SU-DHL-6 (cell line): ENCODE results near the gene ZNF630.

Experiments
- EZH2phosphoT487 ChIP-seq: fragments of 200-600 bp; sonication (generic), shearing (Covaris generic); conservative IDR thresholded peaks from 2 replicates; pipeline ENCODE4 v1.6.1; 2018; ENCODE audit warnings: mild to moderate bottlenecking, antibody characterized with exemption, low read length, moderate library complexity, mixed read lengths
- TF ChIP-seq, protein P1 (sequence below): fragments of 200-600 bp; sonication (generic); IDR thresholded peaks from one replicate; pipeline ENCODE4 v1.5.1; 2017; ENCODE audit warnings: antibody characterized with exemption, mild to moderate bottlenecking, low read length, moderate library complexity; ENCODE audit not compliant: insufficient read depth, poor library complexity, severe bottlenecking

GRCh38 chrX:48083706-48084105 is 12.3 kb upstream of the ZNF630 start:
- TF ChIP-seq, protein P1, sequence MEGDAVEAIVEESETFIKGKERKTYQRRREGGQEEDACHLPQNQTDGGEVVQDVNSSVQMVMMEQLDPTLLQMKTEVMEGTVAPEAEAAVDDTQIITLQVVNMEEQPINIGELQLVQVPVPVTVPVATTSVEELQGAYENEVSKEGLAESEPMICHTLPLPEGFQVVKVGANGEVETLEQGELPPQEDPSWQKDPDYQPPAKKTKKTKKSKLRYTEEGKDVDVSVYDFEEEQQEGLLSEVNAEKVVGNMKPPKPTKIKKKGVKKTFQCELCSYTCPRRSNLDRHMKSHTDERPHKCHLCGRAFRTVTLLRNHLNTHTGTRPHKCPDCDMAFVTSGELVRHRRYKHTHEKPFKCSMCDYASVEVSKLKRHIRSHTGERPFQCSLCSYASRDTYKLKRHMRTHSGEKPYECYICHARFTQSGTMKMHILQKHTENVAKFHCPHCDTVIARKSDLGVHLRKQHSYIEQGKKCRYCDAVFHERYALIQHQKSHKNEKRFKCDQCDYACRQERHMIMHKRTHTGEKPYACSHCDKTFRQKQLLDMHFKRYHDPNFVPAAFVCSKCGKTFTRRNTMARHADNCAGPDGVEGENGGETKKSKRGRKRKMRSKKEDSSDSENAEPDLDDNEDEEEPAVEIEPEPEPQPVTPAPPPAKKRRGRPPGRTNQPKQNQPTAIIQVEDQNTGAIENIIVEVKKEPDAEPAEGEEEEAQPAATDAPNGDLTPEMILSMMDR: no peak
- TF ChIP-seq EZH2phosphoT487: no peak
